A549 treated with AZD2906 at 1 μM for 4 hours (cell line): ENCODE data around the gene CPNE5. TPM values are rescaled to one million over a fixed set of nuclear protein-coding genes. Genes with fewer than 3 reads are reported as not detected.

ENCODE experiments used
- total RNA-seq: library from RNA; stranded (reverse); fragments of 200-300 nt; extraction: Qiagen RNA extraction; gene quantifications from 5 replicates; pipeline ENCODE4 v1.2.3, GENCODE V29; 2022

CPNE5 gene
- total RNA-seq = 0.07 to 0.18 TPM (median 0.12 TPM) in 5 replicates

DNA sequence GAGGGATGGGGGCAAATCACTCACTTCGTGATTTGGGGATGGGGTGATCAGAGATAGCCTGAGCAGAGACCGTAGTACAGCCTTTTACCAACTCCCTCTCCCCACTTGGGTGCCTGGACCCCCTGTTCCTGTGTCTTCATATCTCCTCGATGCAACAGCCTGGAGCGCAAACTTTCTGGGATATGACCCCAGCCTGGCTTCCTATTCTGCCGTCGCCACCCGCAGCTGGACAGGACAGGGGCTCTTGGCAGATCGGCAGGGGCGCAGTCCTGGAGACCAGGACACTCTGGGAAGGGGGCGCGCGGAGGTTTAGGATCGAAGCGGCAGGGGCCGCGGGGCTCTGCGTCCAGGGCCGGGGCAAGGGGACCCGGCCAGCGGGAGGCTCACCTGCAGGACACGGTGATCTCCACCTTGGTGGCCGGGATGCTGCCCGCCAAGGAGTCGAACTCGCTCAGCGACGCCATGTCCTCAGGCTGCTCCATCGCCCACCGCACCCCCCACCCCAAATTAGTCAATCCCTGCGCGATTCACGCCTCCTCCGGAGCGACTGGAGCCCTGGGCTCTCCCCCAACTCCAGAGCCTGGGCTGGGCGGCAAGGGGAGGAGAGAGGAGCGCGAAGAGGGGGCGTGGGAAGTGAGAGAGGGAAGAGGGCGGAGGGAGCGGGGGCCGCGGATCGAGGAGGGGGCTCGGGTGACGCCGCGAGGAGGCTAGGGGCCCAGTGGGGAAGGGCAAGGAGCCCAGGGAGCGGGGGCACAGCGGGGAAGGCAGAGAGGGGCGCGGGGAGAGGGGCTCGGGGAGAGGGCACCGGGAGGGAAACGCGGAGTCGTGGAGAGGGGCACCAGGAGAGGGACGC lies at the start of gene CPNE5:
Gene CPNE5, minus strand, starts transcription at position 549 of the 853 bp plus-strand sequence. Its CDS starts 67 bp downstream, at position 482.

DNA sequence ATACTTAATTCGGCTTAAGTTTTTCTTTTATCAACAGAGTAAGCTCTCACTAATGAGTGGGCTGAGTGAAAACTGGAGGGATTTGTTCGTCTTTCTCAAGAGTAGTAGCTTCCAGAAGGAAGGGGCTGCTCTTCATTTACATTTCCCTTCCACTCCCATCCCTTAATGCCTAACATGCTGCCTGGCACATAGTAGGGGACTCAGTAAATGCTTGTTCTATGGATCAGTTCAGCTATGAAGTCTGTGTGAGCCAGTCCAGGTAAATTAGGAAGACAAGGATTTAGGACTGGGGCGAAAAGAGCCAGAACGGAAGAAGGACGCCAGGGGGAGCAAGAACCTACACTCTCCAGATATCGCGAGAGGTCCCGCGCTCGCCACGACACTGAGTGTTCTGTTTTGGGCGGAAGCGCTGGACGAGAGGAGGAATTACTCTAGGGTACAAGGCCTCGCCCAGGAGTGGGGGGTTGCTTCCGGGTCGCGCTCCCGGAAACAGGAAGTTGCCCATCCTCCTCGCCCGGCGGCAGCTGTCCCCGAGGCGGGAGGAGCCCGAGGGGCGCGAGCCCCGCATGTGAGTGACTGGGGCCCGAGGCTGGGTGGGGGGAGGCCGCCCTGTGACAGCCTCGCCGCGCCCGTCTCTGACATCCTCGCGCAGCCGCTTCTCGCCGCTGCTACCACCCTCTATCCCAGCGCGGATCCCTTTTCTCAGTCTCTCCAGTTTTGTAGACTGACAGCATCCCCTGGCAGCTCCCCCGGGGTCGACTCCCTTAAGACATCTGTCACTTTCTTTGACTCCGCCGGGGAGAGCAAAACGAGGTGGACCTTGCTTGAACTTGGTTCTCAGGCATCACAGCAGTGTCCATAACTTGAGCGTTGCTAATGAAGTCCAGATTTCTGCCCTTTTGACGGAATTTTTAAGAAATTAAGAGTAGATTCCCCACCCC lies 46.5 kb upstream of the CPNE5 start, which contains the start of gene C6orf89:
Gene C6orf89, plus strand, starts transcription at position 492 of the 941 bp plus-strand sequence. CDS start 13,493 bp downstream, outside the sequence.

DNA sequence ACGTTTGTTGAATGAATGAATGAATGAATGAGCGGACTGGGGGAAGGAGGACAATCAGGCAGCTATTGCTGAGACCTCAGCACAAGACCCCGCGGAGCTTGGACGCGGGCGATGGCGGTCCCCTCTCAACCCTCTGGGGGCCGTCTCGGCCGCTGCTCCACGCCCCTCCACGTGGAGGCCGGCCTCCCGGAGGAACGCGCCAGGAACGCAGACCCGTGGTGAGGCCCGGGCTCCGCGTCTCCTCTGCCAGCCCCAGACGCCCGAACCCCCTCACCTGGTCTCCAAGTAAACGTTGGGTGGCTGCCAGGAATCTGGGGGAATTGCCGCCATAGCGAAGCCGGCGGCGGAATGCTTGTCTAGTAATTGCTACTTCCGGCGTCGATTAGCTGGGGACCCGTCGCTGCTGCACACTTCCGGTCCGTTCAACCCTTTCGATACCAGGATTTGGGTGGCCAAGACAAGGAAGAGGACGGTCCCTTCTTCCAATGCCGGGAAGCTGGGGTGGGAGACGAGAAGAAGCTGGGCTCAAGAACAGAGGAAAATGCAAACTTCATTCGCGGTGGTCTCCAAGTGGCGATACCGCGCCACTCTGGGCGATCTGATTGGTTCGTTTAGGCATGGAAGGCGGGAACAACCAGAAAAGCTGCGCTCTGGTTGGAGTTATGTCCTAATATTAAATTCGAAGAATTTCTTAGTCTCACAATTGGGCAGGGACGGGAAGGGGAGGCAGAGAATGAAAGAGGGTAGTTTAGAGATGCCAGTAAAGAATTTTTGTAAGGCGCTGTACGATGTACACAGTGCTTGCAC lies 35.4 kb upstream of the CPNE5 start, which contains the start of gene PPIL1:
Gene PPIL1, minus strand, starts transcription at position 361 of the 807 bp plus-strand sequence. Its CDS starts 31 bp downstream, at position 330.

DNA sequence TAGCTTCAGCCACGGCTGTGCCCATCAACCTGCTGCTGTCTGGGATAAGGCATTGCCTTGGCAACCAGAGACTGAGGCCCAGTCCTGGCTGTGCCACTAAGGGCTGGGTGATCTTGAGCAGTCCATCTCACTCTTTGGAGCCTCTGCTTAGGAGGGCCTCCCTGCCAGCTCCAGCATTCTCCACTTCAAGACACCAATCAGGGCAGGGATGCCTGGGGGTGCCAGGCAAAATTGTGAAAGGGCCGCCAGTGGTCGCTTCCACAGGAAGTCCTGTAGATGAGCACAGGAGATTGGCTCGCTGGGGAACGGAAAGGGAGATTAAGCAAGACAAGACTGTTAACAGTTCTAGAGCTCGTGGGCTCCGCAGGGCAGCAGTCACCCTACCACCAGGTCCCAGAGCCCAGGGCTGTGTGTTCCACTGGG lies 141.8 kb downstream of the CPNE5 start, which contains the start of gene RAB44:
Gene RAB44, plus strand, starts transcription at position 346 of the 423 bp plus-strand sequence. CDS start 6,410 bp downstream, outside the sequence.

Other genes starting within 250 kb of the CPNE5 start
- gene SRSF3, start 245.1 kb downstream of the CPNE5 start, total RNA-seq = 481 to 703 TPM (median 512 TPM) in 5 replicates
- 238 to 313 TPM (median 284 TPM) in 5 replicates for gene CDKN1A, start 160.7 kb downstream of the CPNE5 start, total RNA-seq
- gene RAB44, start 141.6 kb downstream of the CPNE5 start, total RNA-seq = 0.02 to 0.07 TPM (median 0.05 TPM) in 4 of 5 replicates, not detected in the other
- 40.7 to 44.1 TPM (median 41.4 TPM) in 5 replicates for gene PPIL1, start 35.4 kb upstream of the CPNE5 start, total RNA-seq
- 15.1 to 17.9 TPM (median 17.4 TPM) in 5 replicates for gene C6orf89, start 46.5 kb upstream of the CPNE5 start, total RNA-seq
- 0.03 to 0.07 TPM in 2 of 5 replicates, not detected in the others for gene PI16, start 115.3 kb upstream of the CPNE5 start, total RNA-seq
- 116 to 134 TPM (median 132 TPM) in 5 replicates for gene MTCH1, start 146.8 kb upstream of the CPNE5 start, total RNA-seq
- gene FGD2, start 166.2 kb upstream of the CPNE5 start, total RNA-seq = not detected in 5 replicates